HG02973 (cell line): ENCODE data around the gene MYBPC1.
"Not testable (repeated sequence)": the region's sequence is repeated elsewhere in the genome, so short reads cannot be mapped to it uniquely, and the experiment has no call there.

Experiments
- ATAC-seq: cut with Tn5 transposase; IDR thresholded peaks from one replicate; pipeline ENCODE4 v1.9.1; 2021; ENCODE audit warnings: moderate library complexity; ENCODE audit not compliant: unreplicated experiment

MYBPC1 gene

GRCh38 chr12:101729842-101730241 lies 135.1 kb downstream of the MYBPC1 start:
- no peak for ATAC-seq

GRCh38 chr12:101732318-101732717 lies 137.5 kb downstream of the MYBPC1 start:
- ATAC-seq: no peak

- no peak for ATAC-seq
Observed at GRCh38 chr12:101733166-101733565, 138.4 kb downstream of the MYBPC1 start.

- not testable (repeated sequence) for ATAC-seq
Observed at GRCh38 chr12:101734482-101734881, 139.7 kb downstream of the MYBPC1 start.
